Natural killer cell treated with Interleukin-12 subunit alpha and Interleukin-12 subunit beta and Interleukin-15 and Interleukin-18, amount 100 ng/mL, for 72 hours (primary cell): Measurements from ENCODE around the gene ARHGAP23. TPM values are rescaled to one million over a fixed set of nuclear protein-coding genes. Genes with fewer than 3 reads are reported as not detected.
A peak's percentile ranks its signal among the peaks of the same experiment; 100 is the strongest.

Experiments
- ATAC-seq, 2 donors: fragments of 150-1000 bp; cut with Tn5 transposase in 1 of 2; sonication (Bioruptor Pico), chemical (Tn5 transposase) in 1 of 2; 2 replicates each; pipeline ENCODE4 v1.10.0; 2021
- DNase-seq: peaks from one replicate; pipeline ENCODE4 v3.0.0; 2022; ENCODE audit warnings: low spot score
- H3K27ac Mint-ChIP-seq, 2 donors: 1 replicate in 1 of 2; 2 replicates in 1 of 2; pipeline ENCODE4 v1.8.0; 2022; ENCODE audit warnings: mixed read lengths in 2 of 2, mild to moderate bottlenecking in 1 of 2, moderate library complexity in 1 of 2
- H3K27me3 Mint-ChIP-seq, 2 donors: 1 replicate in 1 of 2; 2 replicates in 1 of 2; pipeline ENCODE4 v1.8.0; 2022; ENCODE audit warnings: mixed read lengths in 2 of 2
- H3K36me3 Mint-ChIP-seq: one replicate; pipeline ENCODE4 v1.8.0; 2022; ENCODE audit warnings: mixed read lengths
- H3K4me1 Mint-ChIP-seq, 2 donors: 1 replicate in 1 of 2; 2 replicates in 1 of 2; pipeline ENCODE4 v1.8.0; 2022; ENCODE audit warnings: low read depth in 2 of 2, mixed read lengths in 2 of 2, mild to moderate bottlenecking in 1 of 2
- H3K4me3 Mint-ChIP-seq: one replicate; pipeline ENCODE4 v1.8.0; 2022; ENCODE audit warnings: mixed read lengths
- H3K9me3 Mint-ChIP-seq: 2 replicates; pipeline ENCODE4 v1.8.0; 2022; ENCODE audit warnings: mixed read lengths
- total RNA-seq, 2 donors: library from RNA; stranded (reverse); gene quantifications; one replicate each; pipeline ENCODE4 v1.2.3, GENCODE V29; 2022

The ARHGAP23 gene
- total RNA-seq, 2 donors from 2014 or later, result 0.55 to 2.9 TPM

GRCh38 chr17:38441429-38442061, 13.3 kb downstream of the ARHGAP23 start:
- Mint-ChIP-seq H3K9me3 (no peaks in the 10 kb centered on the region), H3K4me1 (peaks cover 0 to 3% of the 10 kb centered on the region in 2 donors), H3K4me3 (no peak overlapping the region), H3K36me3 (no peaks in the 10 kb centered on the region), H3K27ac (no peak overlapping the region), H3K27me3 (peaks cover 0 to 5% of the 10 kb centered on the region in 2 donors)
- ATAC-seq, result no peak
- no peak for DNase-seq

DNA sequence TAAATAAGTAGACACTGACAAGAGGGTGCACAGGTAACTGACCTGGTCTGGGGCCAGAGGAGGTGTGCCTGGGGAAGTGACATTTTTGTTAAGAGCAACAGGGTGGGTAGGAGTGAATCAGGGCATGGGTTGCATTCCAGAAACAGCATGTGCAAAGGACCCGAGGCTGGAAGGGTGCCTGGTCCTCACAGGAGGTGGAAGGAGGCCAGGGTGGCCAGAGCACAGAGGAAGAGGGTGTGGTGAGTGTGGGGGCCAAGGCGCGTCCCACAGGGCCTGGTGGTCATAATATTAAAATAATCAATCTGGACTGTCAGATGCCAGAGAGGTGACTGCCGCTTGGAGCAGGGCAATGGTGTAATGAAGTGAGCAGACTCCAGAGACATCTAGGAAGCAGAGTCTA, 14.3 kb downstream of the ARHGAP23 start:
- ATAC-seq (no peak), DNase-seq (no peak)
- H3K27ac Mint-ChIP-seq, result no peak overlapping the region
- H3K4me3 Mint-ChIP-seq, result no peak overlapping the region
- no peaks in the 10 kb centered on the region for H3K36me3 Mint-ChIP-seq
- peaks cover 0 to 3% of the 10 kb centered on the region in 2 donors for H3K4me1 Mint-ChIP-seq
- no peaks in the 10 kb centered on the region for H3K9me3 Mint-ChIP-seq
- peaks cover 0 to 5% of the 10 kb centered on the region in 2 donors for H3K27me3 Mint-ChIP-seq

DNA sequence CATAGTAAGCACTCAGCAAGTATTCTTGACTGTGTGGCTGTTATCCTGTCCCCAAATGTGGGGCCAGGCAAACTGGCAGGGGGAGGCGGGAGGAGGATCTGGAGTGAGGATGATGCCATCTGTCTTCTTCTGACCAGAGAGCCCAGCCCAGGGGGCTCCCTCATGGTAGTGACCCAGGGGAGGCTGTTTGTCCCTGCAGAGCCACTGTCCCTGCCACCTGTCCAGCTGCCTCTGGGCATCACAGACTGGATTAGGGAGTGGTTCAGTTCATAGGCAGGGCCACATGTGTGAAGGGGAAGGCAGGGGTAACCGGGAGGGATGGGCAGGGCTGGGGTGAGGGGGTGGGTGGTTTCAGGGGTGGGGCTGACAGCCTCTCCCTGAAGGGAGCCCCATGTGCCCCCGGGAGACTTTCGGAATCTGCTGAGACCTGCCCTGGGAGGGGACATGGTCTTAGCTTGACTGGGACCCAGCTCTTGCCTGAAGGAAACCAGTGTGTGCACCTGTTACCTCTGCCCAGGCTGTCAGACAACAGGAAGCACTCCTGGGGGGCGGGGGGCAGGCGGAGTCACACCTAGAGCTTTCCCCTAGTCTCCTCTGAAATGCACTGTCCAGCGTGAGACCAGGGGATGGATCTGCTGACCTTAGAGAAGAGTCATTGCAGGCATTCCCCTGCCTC, 15.2 kb downstream of the ARHGAP23 start:
- H3K27ac Mint-ChIP-seq, result no peak overlapping the region
- DNase-seq, result no peak
- H3K4me3 Mint-ChIP-seq, result no peak overlapping the region
- peaks cover 0 to 3% of the 10 kb centered on the region in 2 donors for H3K4me1 Mint-ChIP-seq
- H3K9me3 Mint-ChIP-seq, result no peaks in the 10 kb centered on the region
- peaks cover 0 to 7% of the 10 kb centered on the region in 2 donors for H3K27me3 Mint-ChIP-seq
- no peaks in the 10 kb centered on the region for H3K36me3 Mint-ChIP-seq
- ATAC-seq, result no peak

GRCh38 chr17:38444151-38444550, 15.9 kb downstream of the ARHGAP23 start:
- no peak overlapping the region for H3K27ac Mint-ChIP-seq
- peak; percentile 69 to 79 for ATAC-seq
- no peak for DNase-seq
- no peak overlapping the region for H3K4me3 Mint-ChIP-seq
- peaks cover 0 to 3% of the 10 kb centered on the region in 2 donors for H3K4me1 Mint-ChIP-seq
- H3K9me3 Mint-ChIP-seq, result no peaks in the 10 kb centered on the region
- no peaks in the 10 kb centered on the region for H3K36me3 Mint-ChIP-seq
- H3K27me3 Mint-ChIP-seq, result peaks cover 0 to 7% of the 10 kb centered on the region in 2 donors

DNA sequence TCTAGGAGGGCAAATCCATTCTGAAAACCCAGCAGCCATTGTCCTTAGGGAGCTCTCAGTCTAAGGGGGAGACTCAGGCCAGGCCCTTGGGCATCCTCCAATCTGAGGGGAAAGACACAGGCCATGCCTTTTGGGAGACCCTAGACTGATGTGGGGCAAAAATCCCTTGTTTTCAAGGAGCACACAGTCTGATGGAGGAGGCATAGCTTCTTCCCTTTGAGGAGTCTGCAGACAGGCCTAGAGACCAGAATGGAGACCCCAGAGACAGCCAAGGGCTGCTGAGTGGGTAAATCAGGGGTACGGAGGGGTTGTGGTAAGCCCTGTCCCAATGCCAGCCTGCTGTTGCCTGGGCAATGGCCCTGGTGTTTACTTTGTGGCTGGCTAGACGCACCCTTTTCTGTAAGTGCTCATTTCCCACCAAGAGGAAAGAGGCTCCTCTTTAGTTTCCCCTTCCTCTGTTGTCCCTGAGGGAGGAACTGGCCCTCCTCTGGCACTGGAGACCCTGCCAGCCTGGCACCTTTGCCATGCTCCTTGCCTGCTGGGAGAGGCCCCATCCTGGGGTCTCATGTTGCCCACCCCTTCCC, 19.3 kb downstream of the ARHGAP23 start:
- peaks cover 0 to 2% of the 10 kb centered on the region in 2 donors for H3K4me1 Mint-ChIP-seq
- H3K27ac Mint-ChIP-seq, result no peak overlapping the region
- H3K27me3 Mint-ChIP-seq, result peaks cover 5 to 11% of the 10 kb centered on the region in 2 donors
- no peaks in the 10 kb centered on the region for H3K9me3 Mint-ChIP-seq
- H3K4me3 Mint-ChIP-seq, result no peak overlapping the region
- ATAC-seq (no peak), DNase-seq (no peak)
- no peaks in the 10 kb centered on the region for H3K36me3 Mint-ChIP-seq

GRCh38 chr17:38448208-38448771, 20.0 kb downstream of the ARHGAP23 start:
- ATAC-seq, result no peak
- Mint-ChIP-seq H3K4me1 (peaks cover 6 to 8% of the 10 kb centered on the region in 2 donors), H3K4me3 (no peak overlapping the region), H3K36me3 (no peaks in the 10 kb centered on the region), H3K27me3 (peaks cover 12 to 18% of the 10 kb centered on the region in 2 donors), H3K27ac (no peak overlapping the region), H3K9me3 (no peaks in the 10 kb centered on the region)
- DNase-seq, result no peak

GRCh38 chr17:38449364-38449763, 21.1 kb downstream of the ARHGAP23 start:
- Mint-ChIP-seq H3K36me3 (no peaks in the 10 kb centered on the region), H3K4me1 (peaks cover 7 to 9% of the 10 kb centered on the region in 2 donors), H3K27ac (no peak overlapping the region), H3K4me3 (no peak overlapping the region), H3K27me3 (peaks cover 14 to 19% of the 10 kb centered on the region in 2 donors), H3K9me3 (no peaks in the 10 kb centered on the region)
- ATAC-seq, result no peak
- no peak for DNase-seq

- Mint-ChIP-seq H3K36me3 (no peaks in the 10 kb centered on the region), H3K4me3 (no peak overlapping the region), H3K27ac (no peak overlapping the region), H3K27me3 (peaks cover 23 to 26% of the 10 kb centered on the region in 2 donors), H3K9me3 (no peaks in the 10 kb centered on the region), H3K4me1 (peaks cover 11 to 15% of the 10 kb centered on the region in 2 donors)
- ATAC-seq, result no peak
- no peak for DNase-seq
These were observed 22.3 kb downstream of the ARHGAP23 start for GRCh38 chr17:38450557-38451029.

- H3K4me3 Mint-ChIP-seq, result no peak overlapping the region
- DNase-seq, result no peak
- no peak for ATAC-seq
- no peaks in the 10 kb centered on the region for H3K36me3 Mint-ChIP-seq
- H3K9me3 Mint-ChIP-seq, result no peaks in the 10 kb centered on the region
- H3K27ac Mint-ChIP-seq, result no peak overlapping the region
- peaks cover 23 to 30% of the 10 kb centered on the region in 2 donors for H3K27me3 Mint-ChIP-seq
- peaks cover 11 to 15% of the 10 kb centered on the region in 2 donors for H3K4me1 Mint-ChIP-seq
These were observed 23.0 kb downstream of the ARHGAP23 start for GRCh38 chr17:38451030-38451839.

- Mint-ChIP-seq H3K27ac (no peak overlapping the region), H3K4me1 (peaks cover 11 to 15% of the 10 kb centered on the region in 2 donors), H3K9me3 (no peaks in the 10 kb centered on the region), H3K27me3 (peaks cover 23 to 32% of the 10 kb centered on the region in 2 donors), H3K4me3 (no peak overlapping the region), H3K36me3 (no peaks in the 10 kb centered on the region)
- no peak for ATAC-seq
- DNase-seq, result no peak
These were observed 23.7 kb downstream of the ARHGAP23 start for GRCh38 chr17:38451840-38452529.

DNA sequence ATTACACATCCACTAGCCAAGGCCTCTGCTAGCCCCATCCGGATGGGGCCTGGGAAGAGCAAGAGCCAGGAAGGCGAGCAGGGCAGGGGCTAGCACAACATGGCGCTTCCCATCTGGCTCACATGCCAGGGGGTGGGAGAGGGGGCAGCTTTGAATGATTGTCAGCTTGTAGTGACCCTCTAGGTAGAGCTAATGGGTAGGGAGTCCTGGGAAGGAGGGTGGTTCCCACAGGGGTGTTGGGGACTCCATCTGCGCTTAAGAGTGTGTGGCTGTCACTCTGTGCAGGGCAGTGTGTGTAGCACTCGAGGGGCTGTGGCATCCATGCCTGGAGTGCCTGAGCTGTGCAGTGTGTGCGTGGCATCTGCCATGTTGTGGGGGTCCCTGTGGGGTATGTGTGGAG, 24.5 kb downstream of the ARHGAP23 start:
- no peak overlapping the region for H3K27ac Mint-ChIP-seq
- peak overlapping the region; percentile 59 for H3K4me3 Mint-ChIP-seq
- DNase-seq, result no peak
- peak in 1 of 2 donors; percentile 3 for ATAC-seq
- H3K4me1 Mint-ChIP-seq, result peaks cover 11 to 15% of the 10 kb centered on the region in 2 donors
- H3K9me3 Mint-ChIP-seq, result no peaks in the 10 kb centered on the region
- no peaks in the 10 kb centered on the region for H3K36me3 Mint-ChIP-seq
- peaks cover 28 to 37% of the 10 kb centered on the region in 2 donors for H3K27me3 Mint-ChIP-seq

DNA sequence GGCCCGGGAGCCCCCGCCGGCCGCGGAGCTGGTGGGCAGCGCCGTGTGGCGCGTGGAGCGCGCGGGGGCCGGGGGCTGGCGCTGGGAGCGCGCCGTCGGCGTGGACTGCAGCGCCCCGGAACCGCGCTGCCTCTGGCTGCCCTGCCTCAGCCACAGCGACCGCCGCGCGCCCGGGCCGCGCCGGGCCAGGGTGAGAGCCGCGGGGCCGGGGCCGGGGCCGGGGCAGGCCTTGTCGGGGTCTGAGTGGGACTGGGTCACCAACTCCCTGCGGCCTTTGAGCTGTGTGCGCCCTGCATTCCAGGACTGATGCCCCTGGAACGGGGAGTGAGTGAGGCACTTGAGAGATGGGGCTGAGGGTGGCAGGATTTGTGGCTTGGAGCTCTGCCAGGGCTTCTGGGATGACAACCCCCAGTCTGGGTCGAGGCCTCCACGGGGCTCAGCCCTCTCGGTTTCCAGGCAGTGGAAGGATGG, 25.7 kb downstream of the ARHGAP23 start:
- H3K27ac Mint-ChIP-seq, result no peak overlapping the region
- DNase-seq (no peak), ATAC-seq (peak in 1 of 2 donors; percentile 20)
- H3K27me3 Mint-ChIP-seq, result peaks cover 30 to 35% of the 10 kb centered on the region in 2 donors
- H3K4me3 Mint-ChIP-seq, result no peak overlapping the region
- H3K9me3 Mint-ChIP-seq, result no peaks in the 10 kb centered on the region
- H3K4me1 Mint-ChIP-seq, result peaks cover 11 to 15% of the 10 kb centered on the region in 2 donors
- no peaks in the 10 kb centered on the region for H3K36me3 Mint-ChIP-seq
